ENCODE results near the gene SORBS1. TPM values are rescaled to one million over a fixed set of nuclear protein-coding genes. Genes with fewer than 3 reads are reported as not detected.

Gene SORBS1
- polyA plus RNA-seq, 4 donors = 30.8 to 46.7 (median 31.8) TPM

DNA sequence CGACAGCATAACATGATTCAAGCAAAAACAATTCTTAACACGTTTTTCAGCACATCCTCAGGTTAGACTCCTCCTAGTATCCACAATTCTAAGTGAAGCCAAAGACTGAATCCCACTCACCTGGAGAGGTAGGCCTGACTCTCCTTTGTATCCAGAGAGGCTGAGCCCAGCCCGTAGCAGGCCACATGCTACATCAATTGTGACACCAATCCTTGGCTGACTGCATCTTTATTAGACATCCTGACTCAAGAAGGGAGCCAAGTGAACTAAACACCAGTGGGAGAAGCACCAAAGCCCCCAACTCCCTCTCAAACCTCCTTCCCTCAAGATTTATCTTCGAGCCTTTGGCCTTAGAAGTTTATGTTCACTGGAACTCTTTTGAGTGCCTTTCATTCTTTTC, 144.9 kb downstream of the SORBS1 start:
- no peak for DNase-seq (ENCODE audit: low read depth in 4 of 4, low spot score in 3 of 4)

GRCh38 chr10:95415621-95416031, 145.5 kb downstream of the SORBS1 start:
- DNase-seq (ENCODE audit: low read depth in 4 of 4, low spot score in 3 of 4) = no peak

GRCh38 chr10:95414844-95415485, 146.2 kb downstream of the SORBS1 start:
- DNase-seq (ENCODE audit: low read depth in 4 of 4, low spot score in 3 of 4) = no peak

DNA sequence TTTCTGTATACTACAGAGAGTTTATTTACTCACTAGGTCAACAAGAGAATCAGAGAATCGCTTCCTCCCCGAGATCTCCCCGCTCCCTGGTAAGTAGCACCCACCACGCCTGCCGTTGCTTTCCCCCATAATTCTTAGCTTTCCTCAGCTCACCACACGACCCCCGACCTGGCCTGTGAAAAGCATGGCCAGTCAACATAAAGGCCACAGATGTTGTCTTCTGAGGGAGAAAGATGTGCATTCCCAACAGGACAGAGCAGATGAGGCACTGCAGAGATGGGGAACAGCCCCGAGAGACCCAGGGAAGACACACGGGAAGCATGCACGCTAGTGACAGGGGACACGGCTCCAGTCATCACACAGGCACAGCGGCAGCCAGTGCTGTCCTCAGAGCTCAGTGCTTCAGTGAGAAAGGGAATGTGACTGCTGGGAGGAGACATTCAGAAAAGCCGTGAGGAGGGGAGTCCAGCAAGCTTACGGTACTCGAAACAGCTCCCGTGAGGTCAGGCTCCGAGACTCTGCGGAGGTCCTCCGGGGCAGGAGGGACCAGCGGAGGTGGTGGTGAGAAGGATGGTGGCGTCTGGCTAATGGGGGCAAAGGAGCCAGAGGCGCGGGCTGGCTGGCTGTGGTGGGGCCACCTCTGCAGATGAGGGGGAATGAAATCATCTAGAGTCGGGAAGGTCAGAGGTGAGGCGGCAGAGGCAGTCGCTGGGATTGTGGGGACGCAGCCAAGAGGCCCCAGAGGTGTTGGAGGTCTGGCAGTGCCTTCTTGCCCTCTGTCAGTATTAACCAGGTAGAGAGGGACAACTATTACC, 146.9 kb downstream of the SORBS1 start:
- no peak for DNase-seq (ENCODE audit: low read depth in 4 of 4, low spot score in 3 of 4)

DNA sequence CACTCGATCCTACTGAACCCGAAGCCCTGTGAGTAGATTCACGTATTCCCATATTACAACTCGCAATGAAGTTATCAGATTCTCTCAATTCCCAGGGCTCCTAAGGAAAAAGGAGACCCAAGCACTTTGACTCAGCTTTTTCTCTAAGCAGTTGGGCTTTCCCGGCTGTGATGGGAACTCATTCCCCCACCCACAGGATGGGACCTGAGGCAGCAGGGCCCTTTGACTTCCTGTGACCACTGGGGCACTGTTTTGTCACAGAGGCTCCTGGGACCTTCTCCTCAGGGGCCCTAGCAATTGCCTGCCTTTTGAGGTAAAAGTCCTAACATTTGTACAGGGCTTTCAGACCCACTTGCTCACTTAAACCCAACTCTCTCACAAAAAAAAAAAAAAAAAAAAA, 147.6 kb downstream of the SORBS1 start:
- DNase-seq (ENCODE audit: low read depth in 4 of 4, low spot score in 3 of 4) = no peak

- no peak for DNase-seq (ENCODE audit: low read depth in 4 of 4, low spot score in 3 of 4)
These were observed 149.5 kb downstream of the SORBS1 start for GRCh38 chr10:95411635-95412034.

- no peak for DNase-seq (ENCODE audit: low read depth in 4 of 4, low spot score in 3 of 4)
These were observed 151.9 kb downstream of the SORBS1 start for GRCh38 chr10:95408983-95409873.

GRCh38 chr10:95408148-95408960, 152.8 kb downstream of the SORBS1 start:
- DNase-seq (ENCODE audit: low read depth in 4 of 4, low spot score in 3 of 4) = no peak

- DNase-seq (ENCODE audit: low read depth in 4 of 4, low spot score in 3 of 4) = no peak
These were observed 153.6 kb downstream of the SORBS1 start for GRCh38 chr10:95407546-95407945.

DNA sequence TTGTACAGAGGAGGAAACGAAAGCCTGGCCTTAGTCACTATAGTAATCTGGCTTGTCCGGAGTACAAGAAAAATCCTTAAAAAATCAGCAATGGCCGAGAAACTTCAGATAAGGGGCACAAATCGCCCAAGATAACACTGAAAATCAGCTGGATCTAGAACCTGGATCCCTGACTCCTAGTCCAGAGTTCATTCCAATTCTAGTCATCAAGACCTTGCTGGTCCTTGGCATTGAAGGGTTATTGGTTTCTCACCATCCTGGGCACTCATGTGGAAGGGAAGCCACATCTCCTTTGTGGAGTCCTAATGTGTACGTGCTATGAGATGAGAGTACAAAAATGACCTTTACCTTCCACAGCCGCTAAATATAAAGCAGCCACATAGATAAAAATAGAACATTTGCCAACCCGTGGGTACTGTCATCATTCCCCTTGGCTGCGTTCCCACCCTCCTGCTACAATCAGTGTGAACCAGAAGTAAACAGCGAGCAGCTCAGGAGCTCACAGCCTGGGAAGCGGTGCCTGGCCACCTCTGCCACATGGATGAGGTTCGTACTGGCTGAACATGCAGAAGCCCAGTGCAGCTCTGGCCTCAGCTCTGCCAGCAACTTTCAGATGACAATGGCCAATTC, 154.4 kb downstream of the SORBS1 start:
- no peak for DNase-seq (ENCODE audit: low read depth in 4 of 4, low spot score in 3 of 4)

GRCh38 chr10:95405655-95406054, 155.5 kb downstream of the SORBS1 start:
- DNase-seq (ENCODE audit: low read depth in 4 of 4, low spot score in 3 of 4) = no peak

DNA sequence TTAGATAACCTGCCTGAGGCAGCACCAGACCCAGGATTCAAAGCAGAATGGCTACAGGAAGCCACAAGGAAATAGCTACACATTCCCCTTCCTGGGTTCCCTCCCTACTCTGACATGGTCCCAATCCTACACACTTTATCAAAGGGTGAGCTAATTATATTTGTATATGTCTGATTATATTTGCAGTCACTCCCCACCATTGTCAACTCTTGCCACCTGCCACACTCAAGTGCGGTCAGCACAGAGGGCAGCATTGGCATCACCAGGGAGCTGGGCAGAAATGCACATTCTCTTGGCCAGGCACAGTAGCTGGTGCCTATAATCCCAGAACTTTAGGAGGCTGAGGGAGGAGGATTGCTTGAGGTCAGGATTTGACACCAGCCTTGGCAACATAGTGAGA, 156.3 kb downstream of the SORBS1 start:
- DNase-seq (ENCODE audit: low read depth in 4 of 4, low spot score in 3 of 4) = no peak

DNA sequence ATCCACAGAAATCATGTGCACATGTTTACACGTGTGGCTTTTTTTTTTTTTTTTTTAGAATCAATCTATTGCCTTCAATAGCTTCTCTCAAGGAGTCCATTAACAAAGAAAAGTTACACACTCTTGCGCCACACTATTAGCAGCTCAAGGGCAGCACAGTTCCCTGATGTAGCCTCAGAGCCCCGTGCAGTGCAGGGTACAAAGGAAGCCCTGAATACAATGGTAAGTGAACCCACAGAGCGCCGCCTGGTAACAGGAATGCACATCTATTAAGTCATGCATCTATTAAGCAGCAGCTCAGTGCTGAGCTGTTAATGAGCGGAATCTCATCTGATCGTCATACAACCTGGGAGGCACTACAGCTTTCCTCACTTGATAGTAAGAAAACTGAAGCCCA, 156.7 kb downstream of the SORBS1 start:
- DNase-seq (ENCODE audit: low read depth in 4 of 4, low spot score in 3 of 4) = no peak

- DNase-seq (ENCODE audit: low read depth in 4 of 4, low spot score in 3 of 4) = no peak
These were observed 157.3 kb downstream of the SORBS1 start for GRCh38 chr10:95403700-95404461.

- no peak for DNase-seq (ENCODE audit: low read depth in 4 of 4, low spot score in 3 of 4)
These were observed 159.3 kb downstream of the SORBS1 start for GRCh38 chr10:95401704-95402469.

DNA sequence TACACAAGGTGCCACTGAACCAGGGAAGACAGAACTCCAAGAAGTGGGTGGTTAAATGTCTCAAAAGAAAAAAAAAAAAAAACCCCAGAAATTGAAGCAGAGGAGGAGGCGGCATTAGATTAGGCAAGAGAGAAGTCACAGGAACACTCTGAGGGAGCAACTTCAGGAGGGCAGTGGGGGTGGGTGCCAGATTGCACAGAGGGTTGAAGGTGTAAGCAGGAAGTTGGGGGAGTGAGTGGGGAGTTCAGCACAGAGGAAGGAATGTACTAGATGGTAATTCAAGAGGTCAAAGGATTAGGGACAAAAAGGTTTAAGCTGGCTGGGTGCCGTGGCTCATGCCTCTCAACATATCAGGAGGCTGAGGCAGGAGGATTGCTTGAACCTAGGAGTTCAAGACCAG, 160.4 kb downstream of the SORBS1 start:
- DNase-seq (ENCODE audit: low read depth in 4 of 4, low spot score in 3 of 4) = no peak

- DNase-seq (ENCODE audit: low read depth in 4 of 4, low spot score in 3 of 4) = no peak
These were observed 162.0 kb downstream of the SORBS1 start for GRCh38 chr10:95399183-95399582.

DNA sequence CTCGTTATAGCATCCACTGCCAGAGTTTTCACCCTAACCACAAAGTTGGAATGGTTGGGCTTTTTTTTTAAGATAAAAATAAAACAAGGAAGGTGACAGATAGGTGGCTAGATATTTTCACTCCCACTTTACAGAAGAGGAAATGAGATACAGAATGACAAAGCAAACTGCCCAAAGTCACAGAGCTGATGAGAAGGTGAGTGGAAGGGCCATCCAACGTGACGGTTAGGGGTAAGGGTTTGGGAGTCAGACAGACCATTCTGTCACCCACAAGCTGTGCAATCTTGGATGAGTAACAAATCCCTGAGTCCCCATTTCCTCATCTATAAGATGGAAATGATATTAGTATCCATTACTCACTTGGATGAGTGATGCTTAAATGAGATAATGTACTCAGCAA, 163.4 kb downstream of the SORBS1 start:
- no peak for DNase-seq (ENCODE audit: low read depth in 4 of 4, low spot score in 3 of 4)

Measured in left renal pelvis (tissue), 4 donors.